ENCODE data around the gene SCARB1. TPM values are rescaled to one million over a fixed set of nuclear protein-coding genes. Genes with fewer than 3 reads are reported as not detected.

SCARB1 gene
- total and polyA plus RNA-seq, 2 of the 13 experiments (the other 11 are each of a cell fraction or from before 2014, with no cell fraction given), result 63.4 to 160 TPM

DNA sequence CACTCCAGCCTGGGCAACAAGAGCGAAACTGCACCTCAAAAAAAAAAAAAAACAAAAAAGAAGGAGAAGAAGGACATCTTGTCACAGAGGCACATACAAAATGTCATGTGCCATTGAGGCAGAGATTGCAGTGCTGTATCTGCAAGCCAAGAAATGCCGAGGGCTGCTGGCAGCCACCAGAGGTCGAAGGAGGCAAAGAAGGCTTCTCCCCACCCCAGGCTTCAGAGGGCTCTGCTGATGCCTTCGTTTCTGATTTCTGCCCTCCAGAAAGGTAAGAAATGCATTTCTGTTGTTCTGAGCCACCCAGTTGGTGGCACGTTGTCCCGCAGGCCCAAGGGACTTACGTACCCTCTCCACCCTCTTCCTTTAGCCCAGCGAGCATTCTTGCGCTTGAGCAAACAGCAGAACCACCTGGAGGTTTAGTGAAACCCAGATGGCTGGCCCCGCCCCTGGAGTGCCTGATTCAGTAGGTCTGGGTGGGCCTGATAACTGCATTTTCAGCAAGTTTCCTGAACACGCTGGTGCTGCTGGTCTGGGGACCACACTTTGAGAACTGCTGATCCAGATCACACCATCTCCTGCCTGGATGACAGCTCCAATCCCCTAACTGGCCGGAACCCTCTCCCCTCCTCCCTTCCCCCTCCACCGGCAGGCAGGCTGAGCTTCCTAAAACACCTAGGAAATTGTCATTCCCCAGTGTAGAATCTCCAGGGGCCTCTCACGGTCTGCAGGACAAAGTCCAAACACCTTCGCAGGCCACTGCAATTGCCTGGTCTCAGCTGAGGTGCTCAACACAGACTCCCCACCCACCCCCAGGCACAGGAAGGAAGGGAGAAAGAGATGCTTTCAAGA lies 21.1 kb upstream of the SCARB1 start (continued):
- TF ChIP-seq SIN3A (IDR thresholded peaks at IDR 0.05; ENCODE audit: borderline replicate concordance, low read depth, low read length), result peak; percentile 56; the same call in 1 of the 2 replicates
- TF ChIP-seq, protein P1, sequence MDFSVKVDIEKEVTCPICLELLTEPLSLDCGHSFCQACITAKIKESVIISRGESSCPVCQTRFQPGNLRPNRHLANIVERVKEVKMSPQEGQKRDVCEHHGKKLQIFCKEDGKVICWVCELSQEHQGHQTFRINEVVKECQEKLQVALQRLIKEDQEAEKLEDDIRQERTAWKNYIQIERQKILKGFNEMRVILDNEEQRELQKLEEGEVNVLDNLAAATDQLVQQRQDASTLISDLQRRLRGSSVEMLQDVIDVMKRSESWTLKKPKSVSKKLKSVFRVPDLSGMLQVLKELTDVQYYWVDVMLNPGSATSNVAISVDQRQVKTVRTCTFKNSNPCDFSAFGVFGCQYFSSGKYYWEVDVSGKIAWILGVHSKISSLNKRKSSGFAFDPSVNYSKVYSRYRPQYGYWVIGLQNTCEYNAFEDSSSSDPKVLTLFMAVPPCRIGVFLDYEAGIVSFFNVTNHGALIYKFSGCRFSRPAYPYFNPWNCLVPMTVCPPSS (IDR thresholded peaks at IDR 0.05), result no peak
- TF ChIP-seq, protein P2, sequence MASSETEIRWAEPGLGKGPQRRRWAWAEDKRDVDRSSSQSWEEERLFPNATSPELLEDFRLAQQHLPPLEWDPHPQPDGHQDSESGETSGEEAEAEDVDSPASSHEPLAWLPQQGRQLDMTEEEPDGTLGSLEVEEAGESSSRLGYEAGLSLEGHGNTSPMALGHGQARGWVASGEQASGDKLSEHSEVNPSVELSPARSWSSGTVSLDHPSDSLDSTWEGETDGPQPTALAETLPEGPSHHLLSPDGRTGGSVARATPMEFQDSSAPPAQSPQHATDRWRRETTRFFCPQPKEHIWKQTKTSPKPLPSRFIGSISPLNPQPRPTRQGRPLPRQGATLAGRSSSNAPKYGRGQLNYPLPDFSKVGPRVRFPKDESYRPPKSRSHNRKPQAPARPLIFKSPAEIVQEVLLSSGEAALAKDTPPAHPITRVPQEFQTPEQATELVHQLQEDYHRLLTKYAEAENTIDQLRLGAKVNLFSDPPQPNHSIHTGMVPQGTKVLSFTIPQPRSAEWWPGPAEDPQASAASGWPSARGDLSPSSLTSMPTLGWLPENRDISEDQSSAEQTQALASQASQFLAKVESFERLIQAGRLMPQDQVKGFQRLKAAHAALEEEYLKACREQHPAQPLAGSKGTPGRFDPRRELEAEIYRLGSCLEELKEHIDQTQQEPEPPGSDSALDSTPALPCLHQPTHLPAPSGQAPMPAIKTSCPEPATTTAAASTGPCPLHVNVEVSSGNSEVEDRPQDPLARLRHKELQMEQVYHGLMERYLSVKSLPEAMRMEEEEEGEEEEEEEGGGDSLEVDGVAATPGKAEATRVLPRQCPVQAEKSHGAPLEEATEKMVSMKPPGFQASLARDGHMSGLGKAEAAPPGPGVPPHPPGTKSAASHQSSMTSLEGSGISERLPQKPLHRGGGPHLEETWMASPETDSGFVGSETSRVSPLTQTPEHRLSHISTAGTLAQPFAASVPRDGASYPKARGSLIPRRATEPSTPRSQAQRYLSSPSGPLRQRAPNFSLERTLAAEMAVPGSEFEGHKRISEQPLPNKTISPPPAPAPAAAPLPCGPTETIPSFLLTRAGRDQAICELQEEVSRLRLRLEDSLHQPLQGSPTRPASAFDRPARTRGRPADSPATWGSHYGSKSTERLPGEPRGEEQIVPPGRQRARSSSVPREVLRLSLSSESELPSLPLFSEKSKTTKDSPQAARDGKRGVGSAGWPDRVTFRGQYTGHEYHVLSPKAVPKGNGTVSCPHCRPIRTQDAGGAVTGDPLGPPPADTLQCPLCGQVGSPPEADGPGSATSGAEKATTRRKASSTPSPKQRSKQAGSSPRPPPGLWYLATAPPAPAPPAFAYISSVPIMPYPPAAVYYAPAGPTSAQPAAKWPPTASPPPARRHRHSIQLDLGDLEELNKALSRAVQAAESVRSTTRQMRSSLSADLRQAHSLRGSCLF (CRISPR knock-in tag; IDR thresholded peaks at IDR 0.05; ENCODE audit: borderline replicate concordance), result no peak
- TF ChIP-seq, protein P3, sequence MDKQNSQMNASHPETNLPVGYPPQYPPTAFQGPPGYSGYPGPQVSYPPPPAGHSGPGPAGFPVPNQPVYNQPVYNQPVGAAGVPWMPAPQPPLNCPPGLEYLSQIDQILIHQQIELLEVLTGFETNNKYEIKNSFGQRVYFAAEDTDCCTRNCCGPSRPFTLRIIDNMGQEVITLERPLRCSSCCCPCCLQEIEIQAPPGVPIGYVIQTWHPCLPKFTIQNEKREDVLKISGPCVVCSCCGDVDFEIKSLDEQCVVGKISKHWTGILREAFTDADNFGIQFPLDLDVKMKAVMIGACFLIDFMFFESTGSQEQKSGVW (CRISPR knock-in tag; IDR thresholded peaks at IDR 0.05; ENCODE audit: borderline replicate concordance), result no peak
- TF ChIP-seq, protein P4, sequence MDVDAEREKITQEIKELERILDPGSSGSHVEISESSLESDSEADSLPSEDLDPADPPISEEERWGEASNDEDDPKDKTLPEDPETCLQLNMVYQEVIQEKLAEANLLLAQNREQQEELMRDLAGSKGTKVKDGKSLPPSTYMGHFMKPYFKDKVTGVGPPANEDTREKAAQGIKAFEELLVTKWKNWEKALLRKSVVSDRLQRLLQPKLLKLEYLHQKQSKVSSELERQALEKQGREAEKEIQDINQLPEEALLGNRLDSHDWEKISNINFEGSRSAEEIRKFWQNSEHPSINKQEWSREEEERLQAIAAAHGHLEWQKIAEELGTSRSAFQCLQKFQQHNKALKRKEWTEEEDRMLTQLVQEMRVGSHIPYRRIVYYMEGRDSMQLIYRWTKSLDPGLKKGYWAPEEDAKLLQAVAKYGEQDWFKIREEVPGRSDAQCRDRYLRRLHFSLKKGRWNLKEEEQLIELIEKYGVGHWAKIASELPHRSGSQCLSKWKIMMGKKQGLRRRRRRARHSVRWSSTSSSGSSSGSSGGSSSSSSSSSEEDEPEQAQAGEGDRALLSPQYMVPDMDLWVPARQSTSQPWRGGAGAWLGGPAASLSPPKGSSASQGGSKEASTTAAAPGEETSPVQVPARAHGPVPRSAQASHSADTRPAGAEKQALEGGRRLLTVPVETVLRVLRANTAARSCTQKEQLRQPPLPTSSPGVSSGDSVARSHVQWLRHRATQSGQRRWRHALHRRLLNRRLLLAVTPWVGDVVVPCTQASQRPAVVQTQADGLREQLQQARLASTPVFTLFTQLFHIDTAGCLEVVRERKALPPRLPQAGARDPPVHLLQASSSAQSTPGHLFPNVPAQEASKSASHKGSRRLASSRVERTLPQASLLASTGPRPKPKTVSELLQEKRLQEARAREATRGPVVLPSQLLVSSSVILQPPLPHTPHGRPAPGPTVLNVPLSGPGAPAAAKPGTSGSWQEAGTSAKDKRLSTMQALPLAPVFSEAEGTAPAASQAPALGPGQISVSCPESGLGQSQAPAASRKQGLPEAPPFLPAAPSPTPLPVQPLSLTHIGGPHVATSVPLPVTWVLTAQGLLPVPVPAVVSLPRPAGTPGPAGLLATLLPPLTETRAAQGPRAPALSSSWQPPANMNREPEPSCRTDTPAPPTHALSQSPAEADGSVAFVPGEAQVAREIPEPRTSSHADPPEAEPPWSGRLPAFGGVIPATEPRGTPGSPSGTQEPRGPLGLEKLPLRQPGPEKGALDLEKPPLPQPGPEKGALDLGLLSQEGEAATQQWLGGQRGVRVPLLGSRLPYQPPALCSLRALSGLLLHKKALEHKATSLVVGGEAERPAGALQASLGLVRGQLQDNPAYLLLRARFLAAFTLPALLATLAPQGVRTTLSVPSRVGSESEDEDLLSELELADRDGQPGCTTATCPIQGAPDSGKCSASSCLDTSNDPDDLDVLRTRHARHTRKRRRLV (CRISPR knock-in tag; IDR thresholded peaks at IDR 0.05), result no peak
- TF ChIP-seq, protein P5, sequence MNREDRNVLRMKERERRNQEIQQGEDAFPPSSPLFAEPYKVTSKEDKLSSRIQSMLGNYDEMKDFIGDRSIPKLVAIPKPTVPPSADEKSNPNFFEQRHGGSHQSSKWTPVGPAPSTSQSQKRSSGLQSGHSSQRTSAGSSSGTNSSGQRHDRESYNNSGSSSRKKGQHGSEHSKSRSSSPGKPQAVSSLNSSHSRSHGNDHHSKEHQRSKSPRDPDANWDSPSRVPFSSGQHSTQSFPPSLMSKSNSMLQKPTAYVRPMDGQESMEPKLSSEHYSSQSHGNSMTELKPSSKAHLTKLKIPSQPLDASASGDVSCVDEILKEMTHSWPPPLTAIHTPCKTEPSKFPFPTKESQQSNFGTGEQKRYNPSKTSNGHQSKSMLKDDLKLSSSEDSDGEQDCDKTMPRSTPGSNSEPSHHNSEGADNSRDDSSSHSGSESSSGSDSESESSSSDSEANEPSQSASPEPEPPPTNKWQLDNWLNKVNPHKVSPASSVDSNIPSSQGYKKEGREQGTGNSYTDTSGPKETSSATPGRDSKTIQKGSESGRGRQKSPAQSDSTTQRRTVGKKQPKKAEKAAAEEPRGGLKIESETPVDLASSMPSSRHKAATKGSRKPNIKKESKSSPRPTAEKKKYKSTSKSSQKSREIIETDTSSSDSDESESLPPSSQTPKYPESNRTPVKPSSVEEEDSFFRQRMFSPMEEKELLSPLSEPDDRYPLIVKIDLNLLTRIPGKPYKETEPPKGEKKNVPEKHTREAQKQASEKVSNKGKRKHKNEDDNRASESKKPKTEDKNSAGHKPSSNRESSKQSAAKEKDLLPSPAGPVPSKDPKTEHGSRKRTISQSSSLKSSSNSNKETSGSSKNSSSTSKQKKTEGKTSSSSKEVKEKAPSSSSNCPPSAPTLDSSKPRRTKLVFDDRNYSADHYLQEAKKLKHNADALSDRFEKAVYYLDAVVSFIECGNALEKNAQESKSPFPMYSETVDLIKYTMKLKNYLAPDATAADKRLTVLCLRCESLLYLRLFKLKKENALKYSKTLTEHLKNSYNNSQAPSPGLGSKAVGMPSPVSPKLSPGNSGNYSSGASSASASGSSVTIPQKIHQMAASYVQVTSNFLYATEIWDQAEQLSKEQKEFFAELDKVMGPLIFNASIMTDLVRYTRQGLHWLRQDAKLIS (CRISPR knock-in tag; IDR thresholded peaks at IDR 0.05), result no peak
